Colonic mucosa (tissue), 4 donors: Measurements from ENCODE around the gene OST4. TPM values are rescaled to one million over a fixed set of nuclear protein-coding genes. Genes with fewer than 3 reads are reported as not detected.

Experiments used
- DNase-seq: peaks from one replicate; pipeline ENCODE4 v3.0.0-alpha.2; 2020
- H3K27ac ChIP-seq: fragments of 200-600 bp; one replicate; pipeline ENCODE4 v1.8.0; 2021
- H3K27me3 ChIP-seq: fragments of 200-600 bp; one replicate; pipeline ENCODE4 v1.8.0; 2021
- H3K36me3 ChIP-seq: fragments of 200-600 bp; one replicate; pipeline ENCODE4 v1.8.0; 2021
- H3K4me1 ChIP-seq: fragments of 200-600 bp; one replicate; pipeline ENCODE4 v1.8.0; 2021; ENCODE audit warnings: mild to moderate bottlenecking
- H3K4me3 ChIP-seq: fragments of 200-600 bp; one replicate; pipeline ENCODE4 v1.8.0; 2021
- H3K9ac ChIP-seq, 2 donors: one replicate each; pipeline ENCODE4 v1.7.0; 2013; ENCODE audit warnings: control low read depth in 2 of 2, low read depth in 2 of 2, low read length in 2 of 2
- H3K9me3 ChIP-seq: fragments of 200-600 bp; one replicate; pipeline ENCODE4 v1.8.0; 2021
- CTCF ChIP-seq: fragments of 200-600 bp; IDR thresholded peaks from one replicate; pipeline ENCODE4 v1.8.0; 2022; ENCODE audit warnings: antibody characterized with exemption, mild to moderate bottlenecking
- intact Hi-C: fragments of 100-400 bp; cut with DNase I; formaldehyde crosslinking; loops from one replicate; pipeline ENCODE4 v1.14.1; 2022
- total RNA-seq, 2 donors: library from RNA; stranded (reverse); fragmentation: NEBNext Ultra II Directional in 1 of 2; extraction: Animal tissue kit (Norgen Biotek cat#: 25700) in 1 of 2; gene quantifications; one replicate each; pipeline ENCODE4 v1.2.1, GENCODE V29; 2021
- donor health status: healthy.
- donor health status: DM: no; HTN: no; CAD: no.
- donor health status: DM: no; HTN: no; CAD: no.

Gene OST4
- total RNA-seq, 2 donors from 2014 or later, result 272 to 331 TPM

GRCh38 chr2:27099334-27099955 is 28.0 kb upstream of the OST4 start:
- intact Hi-C loops, result loop anchor here (2.0 kb wide), 1 partner anchor 181 kb away; no protein-coding TSS in a partner anchor
- Histone ChIP-seq H3K9ac (no peak overlapping the region), H3K4me3 (no peak overlapping the region)

GRCh38 chr2:27097341-27097740 is 25.9 kb upstream of the OST4 start:
- Histone ChIP-seq H3K4me1 (peaks cover 14% of the 10 kb centered on the region), H3K27ac (no peak overlapping the region), H3K4me3 (no peak overlapping the region), H3K36me3 (no peaks in the 10 kb centered on the region), H3K27me3 (no peaks in the 10 kb centered on the region), H3K9me3 (no peaks in the 10 kb centered on the region), H3K9ac (no peak overlapping the region)
- no peak for TF ChIP-seq CTCF
- no peak for DNase-seq
- intact Hi-C loops, result no loop called here

More at GRCh38 chr2:27099334-27099955, 28.0 kb upstream of the OST4 start:
- TF ChIP-seq CTCF, result no peak
- Histone ChIP-seq H3K36me3 (no peaks in the 10 kb centered on the region), H3K27me3 (no peaks in the 10 kb centered on the region), H3K27ac (no peak overlapping the region), H3K4me1 (no peaks in the 10 kb centered on the region), H3K9me3 (no peaks in the 10 kb centered on the region)
- no peak for DNase-seq

GRCh38 chr2:27096748-27097297 is 25.4 kb upstream of the OST4 start:
- no peak for DNase-seq
- Histone ChIP-seq H3K9me3 (no peaks in the 10 kb centered on the region), H3K36me3 (no peaks in the 10 kb centered on the region), H3K9ac (no peak overlapping the region), H3K4me3 (no peak overlapping the region), H3K27ac (no peak overlapping the region), H3K4me1 (peaks cover 15% of the 10 kb centered on the region), H3K27me3 (no peaks in the 10 kb centered on the region)
- TF ChIP-seq CTCF, result no peak
- intact Hi-C loops, result no loop called here

- Histone ChIP-seq H3K36me3 (no peaks in the 10 kb centered on the region), H3K4me1 (peaks cover 15% of the 10 kb centered on the region), H3K27me3 (no peaks in the 10 kb centered on the region), H3K4me3 (peak overlapping the region; percentile 13), H3K9me3 (no peaks in the 10 kb centered on the region), H3K27ac (no peak overlapping the region), H3K9ac (no peak overlapping the region)
- no peak for TF ChIP-seq CTCF
- intact Hi-C loops, result no loop called here
- DNase-seq, result peak; percentile 58
Measured at GRCh38 chr2:27095745-27096651, 24.5 kb upstream of the OST4 start.

GRCh38 chr2:27095427-27095744 is 23.9 kb upstream of the OST4 start:
- no peak overlapping the region for H3K4me3 ChIP-seq
- H3K4me1 ChIP-seq, result peaks cover 15% of the 10 kb centered on the region
- DNase-seq, result no peak
- no peaks in the 10 kb centered on the region for H3K27me3 ChIP-seq
- intact Hi-C loops, result no loop called here
- H3K27ac ChIP-seq, result no peak overlapping the region
- no peaks in the 10 kb centered on the region for H3K36me3 ChIP-seq
- H3K9ac ChIP-seq, result no peak overlapping the region
- TF ChIP-seq CTCF, result no peak
- no peaks in the 10 kb centered on the region for H3K9me3 ChIP-seq
